Transverse colon (tissue), 4 donors: Measurements from ENCODE around the gene TMEM35A. TPM values are rescaled to one million over a fixed set of nuclear protein-coding genes. Genes with fewer than 3 reads are reported as not detected.

Experiments used
- DNase-seq: peaks from one replicate; pipeline ENCODE4 v3.0.0-alpha.2; 2019
- H3K27ac ChIP-seq, 4 donors: fragments of 200-600 bp; sonication (generic); 2 replicates each; pipeline ENCODE4 v1.5.1; 2016 to 2018; ENCODE audit warnings: inconsistent platforms in 4 of 4
- H3K27me3 ChIP-seq: fragments of 200-600 bp; sonication (generic); 2 replicates; pipeline ENCODE4 v1.5.1; 2017; ENCODE audit warnings: inconsistent platforms
- H3K36me3 ChIP-seq, 4 donors: fragments of 200-600 bp; sonication (generic); 2 replicates each; pipeline ENCODE4 v1.5.1; 2017 to 2019; ENCODE audit warnings: inconsistent platforms in 4 of 4
- H3K4me1 ChIP-seq, 4 donors: fragments of 200-600 bp; sonication (generic); 2 replicates each; pipeline ENCODE4 v1.5.1; 2017 to 2020; ENCODE audit warnings: inconsistent platforms in 4 of 4
- H3K4me3 ChIP-seq, 4 donors: fragments of 200-600 bp; sonication (generic); 1 replicate in 1 of 4; 2 replicates in 3 of 4; pipeline versions ENCODE4 v1.5.1 to v1.6.1; 2017 to 2019; ENCODE audit warnings: inconsistent platforms in 4 of 4
- H3K9me3 ChIP-seq, 2 donors: fragments of 200-600 bp; sonication (generic); 2 replicates each; pipeline ENCODE4 v1.5.1; 2017 to 2019; ENCODE audit warnings: inconsistent platforms in 2 of 2
- EP300 ChIP-seq: sonication (generic); formaldehyde crosslinking; IDR thresholded peaks from one replicate; pipeline ENCODE4 v1.6.1; 2017; ENCODE audit warnings: antibody characterized with exemption, low read depth
- POLR2A ChIP-seq: fragments of 450-650 bp; IDR thresholded peaks from one replicate; pipeline ENCODE4 v1.6.1; 2016; ENCODE audit warnings: antibody characterized with exemption, mild to moderate bottlenecking, moderate library complexity
- POLR2AphosphoS5 ChIP-seq, 3 donors: sonication (generic); formaldehyde crosslinking; IDR thresholded peaks; one replicate each; pipeline ENCODE4 v1.6.1; 2016; ENCODE audit warnings: antibody characterized with exemption in 3 of 3
- WGBS, 2 donors: methylation state at CpG; one replicate each; pipeline ENCODE4 v1.1.5; 2018; ENCODE audit warnings: low coverage in 1 of 2; 5-methylcytosine and 5-hydroxymethylcytosine counted together
- in situ Hi-C, 4 donors: fragments of 200-750 bp; cut with MboI; loops; one replicate each; pipeline versions ENCODE4 v1.15.0 to v1.15.1; 2017; ENCODE audit warnings: low sequenced_read_pairs in 3 of 4, low pct_ligation_motif_present in 1 of 4, low pct_unique_long_range_greater_than_20kb in 1 of 4
- intact Hi-C: fragments of 100-400 bp; cut with DNase I; formaldehyde crosslinking; loops from one replicate; pipeline ENCODE4 v1.15.1; 2023; ENCODE audit warnings: low total_unique reads
- total RNA-seq, 4 donors: library from RNA; depleted of rRNA; stranded (reverse); fragments of >200 nt; gene quantifications; one replicate each; pipeline ENCODE4 v1.1.0, GENCODE V29; 2016
- TF ChIP-seq, protein P1 (sequence below), 5 experiments: fragments of 200-600 bp in 3 of 5; fragments of 450-650 bp in 2 of 5; sonication (generic) in 3 of 5; IDR thresholded peaks; 1 replicate in 2 of 5; 2 replicates in 3 of 5; pipeline ENCODE4 v1.5.1; 2016 to 2017; ENCODE audit warnings: antibody characterized with exemption in 5 of 5, inconsistent platforms in 3 of 5, mild to moderate bottlenecking in 2 of 5, moderate library complexity in 1 of 5

TMEM35A gene
- total RNA-seq, 4 donors from 2014 or later = 2.0 to 9.1 (median 6.6) TPM

DNA sequence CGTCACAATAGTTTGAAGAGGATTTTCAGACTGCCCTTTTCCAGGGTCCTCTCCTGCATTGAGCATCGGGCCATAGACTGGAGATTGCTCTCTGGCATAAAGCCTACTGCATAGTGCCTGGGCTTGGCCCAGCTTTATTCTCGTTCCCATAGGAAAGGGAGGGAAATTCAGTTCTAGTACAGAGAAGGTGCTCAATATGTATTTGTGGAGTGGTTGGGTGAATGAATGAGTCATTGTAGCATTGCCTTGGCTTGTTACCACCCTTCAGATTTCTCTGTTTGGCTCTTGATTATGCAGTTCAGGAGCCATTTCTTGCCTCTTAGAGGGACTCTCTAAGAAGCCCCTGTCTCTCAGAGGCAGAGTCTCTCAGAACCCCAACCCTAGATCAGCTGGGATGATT lies 2.6 kb downstream of the TMEM35A start:
- intact Hi-C loops (loop anchor here (5.0 kb wide), 1 partner anchor 536 kb away; the partner anchor contains the start of gene ARMCX6), in situ Hi-C loops (no loop called here)
- Histone ChIP-seq H3K27me3 (no peaks in the 10 kb centered on the region), H3K9me3 (no peaks in the 10 kb centered on the region), H3K4me3 (no peak overlapping the region), H3K4me1 (no peaks in the 10 kb centered on the region), H3K27ac (no peak overlapping the region), H3K36me3 (no peaks in the 10 kb centered on the region)
- DNase-seq = no peak
- 62% methylated on average over 3 of the region's 3 CpGs; no CpG with 5 or more reads in 1 of the 2 donors for WGBS, 2 donors
- TF ChIP-seq, protein P1, sequence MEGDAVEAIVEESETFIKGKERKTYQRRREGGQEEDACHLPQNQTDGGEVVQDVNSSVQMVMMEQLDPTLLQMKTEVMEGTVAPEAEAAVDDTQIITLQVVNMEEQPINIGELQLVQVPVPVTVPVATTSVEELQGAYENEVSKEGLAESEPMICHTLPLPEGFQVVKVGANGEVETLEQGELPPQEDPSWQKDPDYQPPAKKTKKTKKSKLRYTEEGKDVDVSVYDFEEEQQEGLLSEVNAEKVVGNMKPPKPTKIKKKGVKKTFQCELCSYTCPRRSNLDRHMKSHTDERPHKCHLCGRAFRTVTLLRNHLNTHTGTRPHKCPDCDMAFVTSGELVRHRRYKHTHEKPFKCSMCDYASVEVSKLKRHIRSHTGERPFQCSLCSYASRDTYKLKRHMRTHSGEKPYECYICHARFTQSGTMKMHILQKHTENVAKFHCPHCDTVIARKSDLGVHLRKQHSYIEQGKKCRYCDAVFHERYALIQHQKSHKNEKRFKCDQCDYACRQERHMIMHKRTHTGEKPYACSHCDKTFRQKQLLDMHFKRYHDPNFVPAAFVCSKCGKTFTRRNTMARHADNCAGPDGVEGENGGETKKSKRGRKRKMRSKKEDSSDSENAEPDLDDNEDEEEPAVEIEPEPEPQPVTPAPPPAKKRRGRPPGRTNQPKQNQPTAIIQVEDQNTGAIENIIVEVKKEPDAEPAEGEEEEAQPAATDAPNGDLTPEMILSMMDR (IDR thresholded peaks at IDR 0.05) = no peak
- TF ChIP-seq POLR2AphosphoS5 (IDR thresholded peaks at IDR 0.05) = no peak
- TF ChIP-seq POLR2A = no peak

- 63 to 83% methylated on average over 1 of the region's 1 CpG for WGBS, 2 donors
- in situ Hi-C loops = no loop called here
- intact Hi-C loops = no loop called here
These were observed 13.1 kb downstream of the TMEM35A start for GRCh38 chrX:101091817-101092216.

GRCh38 chrX:101097546-101098453 lies 19.1 kb downstream of the TMEM35A start, which contains the start of gene CENPI:
Gene CENPI, plus strand, starts transcription at chrX:101098204. Its CDS starts 2,867 bp downstream, at chrX:101101071.
- 49% methylated on average over 48 of the region's 48 CpGs; no CpG with 5 or more reads in 1 of the 2 donors for WGBS, 2 donors
- intact Hi-C loops = no loop called here
- peak; percentile 25 for TF ChIP-seq POLR2A
- TF ChIP-seq, protein P1 (IDR thresholded peaks at IDR 0.05) = no peak
- peak; percentile 23 to 47 (median 25) for TF ChIP-seq POLR2AphosphoS5 (IDR thresholded peaks at IDR 0.05)
- no peak for TF ChIP-seq EP300

More at GRCh38 chrX:101091817-101092216, 13.1 kb downstream of the TMEM35A start:
- no peak overlapping the region for H3K27ac ChIP-seq
- DNase-seq = no peak
- no peaks in the 10 kb centered on the region for H3K36me3 ChIP-seq
- no peaks in the 10 kb centered on the region for H3K27me3 ChIP-seq
- H3K4me3 ChIP-seq = no peak overlapping the region
- TF ChIP-seq POLR2A (no peak), POLR2AphosphoS5 (IDR thresholded peaks at IDR 0.05) (no peak), EP300 (no peak)
- TF ChIP-seq, protein P1 (IDR thresholded peaks at IDR 0.05) = no peak
- no peaks in the 10 kb centered on the region for H3K9me3 ChIP-seq
- H3K4me1 ChIP-seq = no peaks in the 10 kb centered on the region

GRCh38 chrX:101108284-101108683 lies 29.6 kb downstream of the TMEM35A start:
- no peaks in the 10 kb centered on the region for H3K27me3 ChIP-seq
- 83% methylated on average over 4 of the region's 4 CpGs; no CpG with 5 or more reads in 1 of the 2 donors for WGBS, 2 donors
- no peaks in the 10 kb centered on the region for H3K4me1 ChIP-seq
- intact Hi-C loops = no loop called here
- no peaks in the 10 kb centered on the region for H3K36me3 ChIP-seq
- no peak for DNase-seq
- TF ChIP-seq POLR2AphosphoS5 (IDR thresholded peaks at IDR 0.05) (no peak), EP300 (no peak), POLR2A (no peak)
- no peaks in the 10 kb centered on the region for H3K9me3 ChIP-seq
- H3K4me3 ChIP-seq = no peak overlapping the region
- in situ Hi-C loops = no loop called here
- no peak overlapping the region for H3K27ac ChIP-seq

More at GRCh38 chrX:101097546-101098453, 19.1 kb downstream of the TMEM35A start, which contains the start of gene CENPI:
- DNase-seq = peak; percentile 95
- Histone ChIP-seq H3K4me1 (peaks cover 0 to 4% (median 0%) of the 10 kb centered on the region in 4 donors), H3K27ac (peak within 1 kb of the TSS; percentile 70 to 84 (median 79)), H3K4me3 (peak within 1 kb of the TSS in 3 of 4 donors; percentile 34 to 55 (median 40)), H3K27me3 (no peaks in the 10 kb centered on the region), H3K9me3 (no peaks in the 10 kb centered on the region), H3K36me3 (no peaks in the 10 kb centered on the region)
- in situ Hi-C loops = no loop called here
